ENCODE data around the gene PDE1C.

Gene PDE1C

GRCh38 chr7:31764462-31764861 is 305.7 kb downstream of the PDE1C start:
- TF ChIP-seq, protein P1, sequence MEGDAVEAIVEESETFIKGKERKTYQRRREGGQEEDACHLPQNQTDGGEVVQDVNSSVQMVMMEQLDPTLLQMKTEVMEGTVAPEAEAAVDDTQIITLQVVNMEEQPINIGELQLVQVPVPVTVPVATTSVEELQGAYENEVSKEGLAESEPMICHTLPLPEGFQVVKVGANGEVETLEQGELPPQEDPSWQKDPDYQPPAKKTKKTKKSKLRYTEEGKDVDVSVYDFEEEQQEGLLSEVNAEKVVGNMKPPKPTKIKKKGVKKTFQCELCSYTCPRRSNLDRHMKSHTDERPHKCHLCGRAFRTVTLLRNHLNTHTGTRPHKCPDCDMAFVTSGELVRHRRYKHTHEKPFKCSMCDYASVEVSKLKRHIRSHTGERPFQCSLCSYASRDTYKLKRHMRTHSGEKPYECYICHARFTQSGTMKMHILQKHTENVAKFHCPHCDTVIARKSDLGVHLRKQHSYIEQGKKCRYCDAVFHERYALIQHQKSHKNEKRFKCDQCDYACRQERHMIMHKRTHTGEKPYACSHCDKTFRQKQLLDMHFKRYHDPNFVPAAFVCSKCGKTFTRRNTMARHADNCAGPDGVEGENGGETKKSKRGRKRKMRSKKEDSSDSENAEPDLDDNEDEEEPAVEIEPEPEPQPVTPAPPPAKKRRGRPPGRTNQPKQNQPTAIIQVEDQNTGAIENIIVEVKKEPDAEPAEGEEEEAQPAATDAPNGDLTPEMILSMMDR (IDR thresholded peaks at IDR 0.05; ENCODE audit: low read depth, low read length): no peak
- no peak for DNase-seq (ENCODE audit: extremely low read depth, low read depth)

- no peak for DNase-seq (ENCODE audit: extremely low read depth, low read depth)
- TF ChIP-seq, protein P1 (IDR thresholded peaks at IDR 0.05; ENCODE audit: low read depth, low read length): no peak; the same call in 1 of the 2 replicates
Observed at GRCh38 chr7:31763548-31763947, 306.7 kb downstream of the PDE1C start.

- TF ChIP-seq, protein P1 (IDR thresholded peaks at IDR 0.05; ENCODE audit: low read depth, low read length): no peak
- DNase-seq (ENCODE audit: extremely low read depth, low read depth): no peak
Observed at GRCh38 chr7:31761646-31762045, 308.6 kb downstream of the PDE1C start.

DNA sequence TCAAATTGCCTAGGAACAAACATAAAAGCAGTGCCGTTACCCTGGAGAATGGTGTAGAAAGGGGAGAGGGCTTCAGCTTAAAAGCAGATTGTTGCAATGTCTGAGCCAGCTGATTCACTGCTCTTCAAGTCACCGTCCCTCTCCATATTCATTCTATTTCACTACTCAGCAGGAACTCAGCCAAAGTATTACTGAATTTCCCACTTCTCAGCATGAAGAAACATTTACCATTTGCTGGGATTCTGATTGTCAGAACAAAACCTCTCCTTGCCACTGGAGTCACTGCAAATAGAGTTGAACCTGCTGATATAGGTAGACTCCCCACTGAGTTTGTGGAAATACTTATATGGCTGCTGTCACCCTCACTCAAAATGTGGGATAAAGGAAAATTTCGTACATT is 311.5 kb downstream of the PDE1C start:
- TF ChIP-seq, protein P1 (IDR thresholded peaks at IDR 0.05; ENCODE audit: low read depth, low read length): no peak
- no peak for DNase-seq (ENCODE audit: extremely low read depth, low read depth)

DNA sequence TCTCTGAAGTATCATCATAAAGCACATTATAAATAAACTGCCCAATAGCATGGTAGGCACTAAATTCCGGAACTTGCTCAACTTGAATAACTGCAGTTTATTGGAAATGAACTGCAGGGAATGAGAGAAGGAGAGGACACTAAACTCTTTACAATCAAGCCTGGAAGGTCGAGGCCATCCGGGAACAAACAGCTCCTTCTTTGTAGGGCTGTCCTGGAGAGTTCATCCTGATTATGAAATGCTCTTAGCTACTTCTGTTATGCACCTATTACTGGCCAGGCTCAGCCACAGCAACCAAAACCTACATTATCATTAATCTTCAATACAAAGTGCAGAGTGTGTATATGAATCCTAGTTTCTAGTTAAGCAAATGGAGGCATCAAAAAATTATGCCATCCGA is 318.5 kb downstream of the PDE1C start:
- TF ChIP-seq, protein P1 (IDR thresholded peaks at IDR 0.05; ENCODE audit: low read depth, low read length): no peak
- DNase-seq (ENCODE audit: extremely low read depth, low read depth): no peak

- TF ChIP-seq, protein P1 (IDR thresholded peaks at IDR 0.05; ENCODE audit: low read depth, low read length): no peak
- DNase-seq (ENCODE audit: extremely low read depth, low read depth): no peak
Observed at GRCh38 chr7:31748084-31748483, 322.1 kb downstream of the PDE1C start.

DNA sequence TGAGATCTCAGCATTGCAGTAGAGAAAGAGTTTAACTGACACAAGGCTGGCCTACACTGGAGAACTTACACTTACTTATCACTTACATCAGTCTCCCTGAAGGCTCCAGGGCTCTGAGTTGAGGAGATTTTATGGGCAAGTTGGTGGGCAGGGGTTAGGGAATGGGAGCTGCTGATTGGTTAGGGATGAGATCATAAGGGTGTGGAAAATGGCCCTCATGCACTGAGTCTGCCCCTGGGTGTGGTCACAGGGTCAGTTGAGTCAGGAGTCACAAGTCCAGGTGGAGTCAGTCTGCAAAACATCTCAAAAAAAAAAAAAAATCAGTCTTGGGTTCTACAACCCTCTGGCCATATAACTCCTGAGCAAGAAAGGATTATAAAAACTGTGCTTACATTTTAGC is 322.7 kb downstream of the PDE1C start:
- no peak for DNase-seq (ENCODE audit: extremely low read depth, low read depth)
- TF ChIP-seq, protein P1 (IDR thresholded peaks at IDR 0.05; ENCODE audit: low read depth, low read length): no peak

Measured in AG09319 (cell line).